DND-41 (cell line): Measurements from ENCODE around the gene TMEM135.

Experiments
- EZH2 ChIP-seq: IDR thresholded peaks from 3 replicates; pipeline ENCODE4 v1.6.1; 2012; ENCODE audit warnings: borderline replicate concordance, low read depth, mild to moderate bottlenecking, moderate library complexity, low read length, inconsistent platforms; ENCODE audit not compliant: severe bottlenecking
- TF ChIP-seq, protein P1 (sequence below): IDR thresholded peaks from 2 replicates; pipeline ENCODE4 v1.5.1; 2012; ENCODE audit warnings: borderline replicate concordance, low read length, moderate library complexity, mild to moderate bottlenecking; ENCODE audit not compliant: poor library complexity, severe bottlenecking; ENCODE audit errors: extremely low read depth

GRCh38 chr11:87020764-87021365 is 16.9 kb upstream of the TMEM135 start:
- TF ChIP-seq, protein P1, sequence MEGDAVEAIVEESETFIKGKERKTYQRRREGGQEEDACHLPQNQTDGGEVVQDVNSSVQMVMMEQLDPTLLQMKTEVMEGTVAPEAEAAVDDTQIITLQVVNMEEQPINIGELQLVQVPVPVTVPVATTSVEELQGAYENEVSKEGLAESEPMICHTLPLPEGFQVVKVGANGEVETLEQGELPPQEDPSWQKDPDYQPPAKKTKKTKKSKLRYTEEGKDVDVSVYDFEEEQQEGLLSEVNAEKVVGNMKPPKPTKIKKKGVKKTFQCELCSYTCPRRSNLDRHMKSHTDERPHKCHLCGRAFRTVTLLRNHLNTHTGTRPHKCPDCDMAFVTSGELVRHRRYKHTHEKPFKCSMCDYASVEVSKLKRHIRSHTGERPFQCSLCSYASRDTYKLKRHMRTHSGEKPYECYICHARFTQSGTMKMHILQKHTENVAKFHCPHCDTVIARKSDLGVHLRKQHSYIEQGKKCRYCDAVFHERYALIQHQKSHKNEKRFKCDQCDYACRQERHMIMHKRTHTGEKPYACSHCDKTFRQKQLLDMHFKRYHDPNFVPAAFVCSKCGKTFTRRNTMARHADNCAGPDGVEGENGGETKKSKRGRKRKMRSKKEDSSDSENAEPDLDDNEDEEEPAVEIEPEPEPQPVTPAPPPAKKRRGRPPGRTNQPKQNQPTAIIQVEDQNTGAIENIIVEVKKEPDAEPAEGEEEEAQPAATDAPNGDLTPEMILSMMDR = no peak
- no peak for TF ChIP-seq EZH2
